ENCODE data around the gene SCUBE3.

DNA sequence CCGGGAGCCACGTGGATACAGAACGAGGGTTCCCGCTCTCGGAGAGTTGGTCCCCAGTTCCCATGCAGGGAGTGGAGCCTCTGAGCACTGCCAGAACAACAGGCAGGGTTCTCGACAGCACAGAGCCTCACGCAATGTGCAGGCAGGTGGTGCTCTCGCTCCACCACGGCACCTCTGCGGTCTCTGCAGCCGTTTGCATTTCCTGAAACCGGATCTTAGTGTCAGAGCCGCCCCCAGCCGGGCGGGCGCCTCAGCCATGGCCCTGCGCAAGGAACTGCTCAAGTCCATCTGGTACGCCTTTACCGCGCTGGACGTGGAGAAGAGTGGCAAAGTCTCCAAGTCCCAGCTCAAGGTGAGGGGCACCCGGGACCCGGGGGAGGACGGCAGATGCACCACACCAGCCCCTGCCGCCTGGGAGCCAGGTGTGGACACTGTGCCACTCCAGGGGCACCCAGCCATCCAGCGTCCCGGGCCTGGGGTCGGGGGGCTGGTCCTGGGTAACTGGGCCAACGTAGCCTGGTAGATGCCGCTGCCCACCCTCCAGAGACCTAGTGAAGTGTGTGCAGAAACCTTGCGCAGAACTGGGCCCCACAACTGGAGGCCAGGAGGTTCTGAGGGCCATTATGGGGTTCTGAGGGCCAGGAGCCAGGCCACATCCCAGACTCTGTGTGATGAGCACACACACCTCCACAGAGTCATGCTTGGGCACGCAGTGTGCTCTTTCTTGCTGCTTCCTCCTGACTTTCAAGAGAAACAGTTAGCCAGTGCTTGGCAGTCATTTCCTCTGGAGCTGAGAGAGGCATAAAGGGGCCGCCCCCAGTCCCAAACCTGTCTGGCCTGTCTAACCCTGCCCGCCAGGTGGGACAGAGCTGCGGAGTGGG, 84.1 kb downstream of the SCUBE3 start, which contains the start of gene DEF6:
- TF ChIP-seq, protein P1, sequence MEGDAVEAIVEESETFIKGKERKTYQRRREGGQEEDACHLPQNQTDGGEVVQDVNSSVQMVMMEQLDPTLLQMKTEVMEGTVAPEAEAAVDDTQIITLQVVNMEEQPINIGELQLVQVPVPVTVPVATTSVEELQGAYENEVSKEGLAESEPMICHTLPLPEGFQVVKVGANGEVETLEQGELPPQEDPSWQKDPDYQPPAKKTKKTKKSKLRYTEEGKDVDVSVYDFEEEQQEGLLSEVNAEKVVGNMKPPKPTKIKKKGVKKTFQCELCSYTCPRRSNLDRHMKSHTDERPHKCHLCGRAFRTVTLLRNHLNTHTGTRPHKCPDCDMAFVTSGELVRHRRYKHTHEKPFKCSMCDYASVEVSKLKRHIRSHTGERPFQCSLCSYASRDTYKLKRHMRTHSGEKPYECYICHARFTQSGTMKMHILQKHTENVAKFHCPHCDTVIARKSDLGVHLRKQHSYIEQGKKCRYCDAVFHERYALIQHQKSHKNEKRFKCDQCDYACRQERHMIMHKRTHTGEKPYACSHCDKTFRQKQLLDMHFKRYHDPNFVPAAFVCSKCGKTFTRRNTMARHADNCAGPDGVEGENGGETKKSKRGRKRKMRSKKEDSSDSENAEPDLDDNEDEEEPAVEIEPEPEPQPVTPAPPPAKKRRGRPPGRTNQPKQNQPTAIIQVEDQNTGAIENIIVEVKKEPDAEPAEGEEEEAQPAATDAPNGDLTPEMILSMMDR (IDR thresholded peaks at IDR 0.05; ENCODE audit: insufficient read depth, low read length, poor library complexity, severe bottlenecking), result peak; percentile 96
- no peak for TF ChIP-seq EZH2phosphoT487 (conservative IDR thresholded peaks at IDR 0.05; ENCODE audit: low read length)
